Measurements from ENCODE around the gene LHX4. TPM values are rescaled to one million over a fixed set of nuclear protein-coding genes. Genes with fewer than 3 reads are reported as not detected.
"Not testable (repeated sequence)": the region's sequence is repeated elsewhere in the genome, so short reads cannot be mapped to it uniquely, and the experiment has no call there.

LHX4 gene
- total and polyA plus RNA-seq, 10 of the 15 experiments (the other 5 are each of a cell fraction or from before 2014, with no cell fraction given), result 0.05 to 0.80 (median 0.32) TPM; not detected in 6

- no peak for TF ChIP-seq NKRF (conservative IDR thresholded peaks at IDR 0.05)
These were observed 28.4 kb upstream of the LHX4 start (continued) for GRCh38 chr1:180201451-180202200.

GRCh38 chr1:180202588-180202987 lies 27.5 kb upstream of the LHX4 start:
- H3K4me1 ChIP-seq (ENCODE audit: control insufficient read depth, insufficient read depth, low read length); H4K20me1 ChIP-seq (ENCODE audit: control insufficient read depth, insufficient read depth); FAIRE-seq; ATAC-seq; H3K79me2 ChIP-seq (ENCODE audit: control insufficient read depth, insufficient read depth, low read length); H3K36me3 ChIP-seq (ENCODE audit: control insufficient read depth in 2 of 2, insufficient read depth in 2 of 2, low read length in 1 of 2); in situ Hi-C loops (cut with MboI); BruUV-seq (replicated peaks); H3K27me3 ChIP-seq (replicated peaks in 1 of 2; ENCODE audit: control insufficient read depth in 2 of 2, insufficient read depth in 2 of 2, low read length in 1 of 2); H3K4me3 ChIP-seq; H3K9me3 ChIP-seq (replicated peaks; ENCODE audit: control insufficient read depth, insufficient read depth, low read length); H3K4me2 ChIP-seq (ENCODE audit: control insufficient read depth, insufficient read depth); intact Hi-C loops (cut with micrococcal nuclease; ENCODE audit: unreplicated experiment); H3K9ac ChIP-seq (ENCODE audit: control insufficient read depth, insufficient read depth, low read length); H2AFZ ChIP-seq (ENCODE audit: control insufficient read depth, low read depth, low read length); SMC1A ChIA-PET (ENCODE audit: uncharacterized antibody, unreplicated experiment); H3K27ac ChIP-seq (ENCODE audit: control insufficient read depth, insufficient read depth); DNase-seq (ENCODE audit: low read depth, low spot score): not testable (repeated sequence)
- ChIA-PET RAD21 (ENCODE audit: unreplicated experiment) (interaction anchor here (0.9 kb wide), 1 partner anchor 11 kb away, joined by 6 read pairs; no protein-coding TSS in a partner anchor), CTCF (interaction anchor here (0.7 to 1.4 kb wide), 3 partner anchors 23 to 393 kb away, joined by 3 to 5 read pairs (median 4); no protein-coding TSS in a partner anchor), POLR2A (interaction anchor here (0.6 kb wide), 2 partner anchors 125 to 164 kb away, joined by 3 to 4 read pairs; no protein-coding TSS in a partner anchor)
- WGBS (ENCODE audit: insufficient coverage, insufficient replicate concordance, low lambda C conversion rate, missing lambda C conversion rate), result 66% methylated on average over 5 of the region's 5 CpGs

GRCh38 chr1:180204231-180204630 lies 25.8 kb upstream of the LHX4 start:
- BruUV-seq (replicated peaks), result no TSS peak
- Histone ChIP-seq H3K4me2 (ENCODE audit: control insufficient read depth, insufficient read depth) (no peak overlapping the region), H3K79me2 (ENCODE audit: control insufficient read depth, insufficient read depth, low read length) (no peaks in the 10 kb centered on the region), H3K4me1 (ENCODE audit: control insufficient read depth, insufficient read depth, low read length) (no peaks in the 10 kb centered on the region), H3K9me3 (replicated peaks; ENCODE audit: control insufficient read depth, insufficient read depth, low read length) (no peaks in the 10 kb centered on the region), H4K20me1 (ENCODE audit: control insufficient read depth, insufficient read depth) (no peaks in the 10 kb centered on the region), H3K9ac (ENCODE audit: control insufficient read depth, insufficient read depth, low read length) (no peak overlapping the region), H3K36me3 (ENCODE audit: control insufficient read depth in 2 of 2, insufficient read depth in 2 of 2, low read length in 1 of 2) (no peaks in the 10 kb centered on the region), H3K27ac (ENCODE audit: control insufficient read depth, insufficient read depth) (no peak overlapping the region), H3K27me3 (replicated peaks in 1 of 2; ENCODE audit: control insufficient read depth in 2 of 2, insufficient read depth in 2 of 2, low read length in 1 of 2) (no peaks in the 10 kb centered on the region), H2AFZ (ENCODE audit: control insufficient read depth, low read depth, low read length) (no peak overlapping the region), H3K4me3 (no peak overlapping the region)
- ChIA-PET CTCF (interaction anchor here (1.2 kb wide), 1 partner anchor 25 kb away, joined by 3 read pairs; no protein-coding TSS in a partner anchor), SMC1A (ENCODE audit: uncharacterized antibody, unreplicated experiment) (no interaction called here), POLR2A (no interaction called here), RAD21 (ENCODE audit: unreplicated experiment) (no interaction called here)
- in situ Hi-C loops (cut with MboI) (no loop called here), intact Hi-C loops (cut with micrococcal nuclease; ENCODE audit: unreplicated experiment) (no loop called here)
- WGBS (ENCODE audit: insufficient coverage, insufficient replicate concordance, low lambda C conversion rate, missing lambda C conversion rate), result 82% methylated on average over 6 of the region's 6 CpGs
- DNase-seq (ENCODE audit: low read depth, low spot score) (no peak), FAIRE-seq (no peak), ATAC-seq (no peak)
- TF ChIP-seq SKIL (IDR thresholded peaks at IDR 0.05; ENCODE audit: low read depth, poor library complexity, severe bottlenecking), result no peak
- TF ChIP-seq, protein P1, sequence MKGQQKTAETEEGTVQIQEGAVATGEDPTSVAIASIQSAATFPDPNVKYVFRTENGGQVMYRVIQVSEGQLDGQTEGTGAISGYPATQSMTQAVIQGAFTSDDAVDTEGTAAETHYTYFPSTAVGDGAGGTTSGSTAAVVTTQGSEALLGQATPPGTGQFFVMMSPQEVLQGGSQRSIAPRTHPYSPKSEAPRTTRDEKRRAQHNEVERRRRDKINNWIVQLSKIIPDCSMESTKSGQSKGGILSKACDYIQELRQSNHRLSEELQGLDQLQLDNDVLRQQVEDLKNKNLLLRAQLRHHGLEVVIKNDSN (IDR thresholded peaks at IDR 0.05; ENCODE audit: borderline replicate concordance, extremely low read length, insufficient read depth, low read depth, low read length), result no peak
- TF ChIP-seq EED (IDR thresholded peaks at IDR 0.05; ENCODE audit: low read depth), result no peak
- TF ChIP-seq NFYB (IDR thresholded peaks at IDR 0.05; ENCODE audit: insufficient read depth, low read depth, low read length), result no peak
